Psoas muscle (tissue), 8 donors: Measurements from ENCODE around the gene ELF5. TPM values are rescaled to one million over a fixed set of nuclear protein-coding genes. Genes with fewer than 3 reads are reported as not detected.

ENCODE experiments used
- ATAC-seq, 4 donors: fragments of 200-7000 bp; cut with Tn5 transposase; one replicate each; pipeline ENCODE4 v1.9.1; 2020; ENCODE audit warnings: moderate library complexity in 3 of 4, mild to moderate bottlenecking in 2 of 4
- DNase-seq, 2 donors: peaks; one replicate each; pipeline ENCODE4 v3.0.0-alpha.2; 2020
- H3K27ac ChIP-seq: fragments of 200-600 bp; one replicate; pipeline ENCODE4 v1.8.0; 2022
- H3K27me3 ChIP-seq, 3 donors: fragments of 200-600 bp in 1 of 3; one replicate each; pipeline versions ENCODE4 v1.6.1 to v1.8.0; 2013 to 2022; ENCODE audit warnings: low read length in 2 of 3, mild to moderate bottlenecking in 2 of 3, moderate library complexity in 1 of 3; ENCODE audit not compliant: insufficient read depth in 3 of 3
- H3K36me3 ChIP-seq, 2 donors: fragments of 200-600 bp in 1 of 2; one replicate each; pipeline versions ENCODE4 v1.6.1 to v1.8.0; 2013 to 2022; ENCODE audit warnings: low read depth in 1 of 2, mild to moderate bottlenecking in 1 of 2, moderate library complexity in 1 of 2; ENCODE audit not compliant: insufficient read depth in 1 of 2
- H3K4me1 ChIP-seq: fragments of 200-600 bp; one replicate; pipeline ENCODE4 v1.8.0; 2022
- H3K4me3 ChIP-seq: fragments of 200-600 bp; one replicate; pipeline ENCODE4 v1.8.0; 2022; ENCODE audit warnings: mild to moderate bottlenecking
- H3K9me3 ChIP-seq: fragments of 200-600 bp; one replicate; pipeline ENCODE4 v1.8.0; 2022
- WGBS, 3 donors: extraction: QIAGEN DNeasy Blood & Tissue Kit; methylation state at CpG; one replicate each; pipeline versions ENCODE4 v1.1.6 to v1.1.7; 2013; 5-methylcytosine and 5-hydroxymethylcytosine counted together
- intact Hi-C, 2 donors: fragments of 100-400 bp; cut with DNase I; formaldehyde crosslinking; loops; one replicate each; pipeline versions ENCODE4 v1.11.0 to v1.14.2; 2022
- polyA plus RNA-seq, 3 donors: library from polyadenylated mRNA; stranded (reverse); fragments of 200-250 nt; gene quantifications; one replicate each; pipeline ENCODE4 v1.2.3, GENCODE V29; 2013
- total RNA-seq, 4 donors: library from RNA; stranded (reverse); fragmentation: NEBNext Ultra II Directional in 2 of 4; extraction: Animal tissue kit (Norgen Biotek cat#: 25700) in 2 of 4; gene quantifications; one replicate each; pipeline versions ENCODE4 v1.2.1 to v1.2.4, GENCODE V29; 2021 to 2023
- TF ChIP-seq, protein P1 (sequence below): fragments of 200-600 bp; IDR thresholded peaks from one replicate; pipeline ENCODE4 v1.8.0; 2022; ENCODE audit warnings: antibody characterized with exemption
- donor health status: healthy with polysubstance abuse.
- donor health status: DM: no; HTN: no; CAD: no; lungs with moderate emphysema.
- donor health status: Bipolar disorder and iron deficiency.
- donor health status: healthy.
- donor health status: DM: yes; HTN: yes; CAD: no.
- donor health status: DM: no; HTN: no; CAD: no.
- donor health status: DM: no; HTN: no; CAD: no.
- donor health status: DM: yes; HTN: yes; CAD: no.

Gene ELF5
- total and polyA plus RNA-seq, 7 donors: 0.01 TPM; not detected in 6

DNA sequence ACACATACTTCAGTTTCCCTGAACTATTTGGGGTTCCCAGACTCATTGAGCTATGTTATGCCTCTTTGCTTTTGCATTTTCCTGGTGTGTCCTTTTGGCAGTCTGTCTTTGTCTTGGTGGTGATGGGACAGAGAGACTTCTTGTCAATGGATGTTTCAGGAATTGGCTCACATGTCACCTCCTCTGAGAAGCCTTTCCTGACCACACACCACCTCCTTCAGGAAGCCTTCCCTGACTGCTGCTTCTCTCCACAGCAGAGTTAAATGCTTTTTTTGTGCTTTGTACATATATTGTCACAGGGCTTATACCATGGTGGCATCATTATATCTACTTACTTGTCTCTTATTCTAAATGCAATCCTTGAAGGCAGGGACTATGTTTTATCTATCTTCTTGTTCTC lies 28.5 kb upstream of the ELF5 start:
- no peak for DNase-seq
- ATAC-seq: no peak
- Histone ChIP-seq H3K36me3 (no peaks in the 10 kb centered on the region), H3K27me3 (peaks cover 0 to 37% (median 13%) of the 10 kb centered on the region in 3 donors), H3K4me3 (no peak overlapping the region), H3K9me3 (no peaks in the 10 kb centered on the region), H3K4me1 (no peaks in the 10 kb centered on the region), H3K27ac (no peak overlapping the region)
- TF ChIP-seq, protein P1, sequence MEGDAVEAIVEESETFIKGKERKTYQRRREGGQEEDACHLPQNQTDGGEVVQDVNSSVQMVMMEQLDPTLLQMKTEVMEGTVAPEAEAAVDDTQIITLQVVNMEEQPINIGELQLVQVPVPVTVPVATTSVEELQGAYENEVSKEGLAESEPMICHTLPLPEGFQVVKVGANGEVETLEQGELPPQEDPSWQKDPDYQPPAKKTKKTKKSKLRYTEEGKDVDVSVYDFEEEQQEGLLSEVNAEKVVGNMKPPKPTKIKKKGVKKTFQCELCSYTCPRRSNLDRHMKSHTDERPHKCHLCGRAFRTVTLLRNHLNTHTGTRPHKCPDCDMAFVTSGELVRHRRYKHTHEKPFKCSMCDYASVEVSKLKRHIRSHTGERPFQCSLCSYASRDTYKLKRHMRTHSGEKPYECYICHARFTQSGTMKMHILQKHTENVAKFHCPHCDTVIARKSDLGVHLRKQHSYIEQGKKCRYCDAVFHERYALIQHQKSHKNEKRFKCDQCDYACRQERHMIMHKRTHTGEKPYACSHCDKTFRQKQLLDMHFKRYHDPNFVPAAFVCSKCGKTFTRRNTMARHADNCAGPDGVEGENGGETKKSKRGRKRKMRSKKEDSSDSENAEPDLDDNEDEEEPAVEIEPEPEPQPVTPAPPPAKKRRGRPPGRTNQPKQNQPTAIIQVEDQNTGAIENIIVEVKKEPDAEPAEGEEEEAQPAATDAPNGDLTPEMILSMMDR: no peak
- intact Hi-C loops: no loop called here

DNA sequence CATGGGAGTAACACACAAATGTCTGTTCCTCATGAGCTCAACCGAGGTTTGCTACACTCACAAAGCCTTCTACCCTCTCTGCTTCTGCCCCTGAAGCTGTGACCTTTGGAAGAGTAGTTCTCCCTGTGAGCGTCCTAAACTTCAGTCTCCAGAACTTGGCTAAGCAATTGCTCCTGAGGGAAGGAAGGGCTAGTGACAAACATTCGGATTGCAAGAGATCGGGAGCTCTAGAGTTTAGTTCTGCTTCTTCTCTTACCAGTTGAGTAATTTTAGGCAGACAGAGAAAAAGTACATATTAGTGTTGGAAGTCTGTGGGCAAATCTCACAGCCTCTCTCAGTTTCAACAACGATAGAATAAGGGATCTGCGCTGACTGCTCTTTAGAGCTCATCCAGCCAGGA lies 27.3 kb upstream of the ELF5 start:
- DNase-seq: no peak
- Histone ChIP-seq H3K36me3 (no peaks in the 10 kb centered on the region), H3K4me3 (no peak overlapping the region), H3K4me1 (no peaks in the 10 kb centered on the region), H3K27me3 (peaks cover 0 to 37% (median 6%) of the 10 kb centered on the region in 3 donors), H3K9me3 (no peaks in the 10 kb centered on the region), H3K27ac (no peak overlapping the region)
- intact Hi-C loops: no loop called here
- no peak for ATAC-seq
- TF ChIP-seq, protein P1: no peak
- 56 to 62% (median 59%) methylated on average over 6 of the region's 6 CpGs for WGBS, 3 donors

DNA sequence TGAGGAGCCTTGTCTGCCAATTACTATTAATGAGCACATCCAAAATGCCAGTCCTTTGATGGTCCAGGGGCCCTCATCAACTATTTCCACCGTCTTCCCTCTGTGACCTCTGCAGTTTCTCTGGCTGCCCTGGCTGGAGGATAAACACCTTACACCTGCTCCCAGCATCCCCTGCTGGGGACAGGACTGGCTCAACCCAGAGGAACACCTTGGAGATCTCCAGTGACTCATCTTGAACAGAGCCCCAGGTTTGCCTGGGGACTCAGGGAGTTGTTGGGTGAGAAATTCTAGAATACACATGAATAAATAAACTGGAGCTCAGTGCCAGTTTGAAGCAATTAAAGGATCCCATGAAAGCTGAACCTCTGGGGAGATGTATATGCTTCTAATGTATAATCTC lies 24.0 kb upstream of the ELF5 start:
- TF ChIP-seq, protein P1: no peak
- intact Hi-C loops: no loop called here
- Histone ChIP-seq H3K36me3 (no peaks in the 10 kb centered on the region), H3K4me3 (no peak overlapping the region), H3K9me3 (peaks cover 6% of the 10 kb centered on the region), H3K27me3 (peaks cover 0 to 23% (median 6%) of the 10 kb centered on the region in 3 donors), H3K27ac (no peak overlapping the region), H3K4me1 (no peaks in the 10 kb centered on the region)
- 57 to 65% (median 62%) methylated on average over 1 of the region's 1 CpG for WGBS, 3 donors
- ATAC-seq (no peak), DNase-seq (no peak)

DNA sequence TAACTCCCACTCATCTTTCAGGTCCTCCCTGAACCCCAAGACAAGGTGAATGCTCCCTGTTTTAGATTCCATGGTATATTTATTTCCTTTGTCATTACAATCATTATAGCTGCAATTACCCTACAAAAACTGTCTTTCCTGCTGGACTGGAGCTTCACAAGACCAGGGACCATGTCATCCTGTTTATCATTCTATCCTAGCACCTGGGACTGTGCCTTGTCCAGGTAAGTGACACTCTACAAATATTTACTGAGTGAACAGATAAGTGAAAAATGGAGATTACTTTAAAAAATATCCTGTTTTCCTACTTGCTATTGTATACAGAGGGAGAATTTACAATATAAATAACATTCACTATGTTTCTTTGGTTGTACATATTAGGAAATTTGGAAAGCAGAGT lies 22.5 kb upstream of the ELF5 start:
- no peaks in the 10 kb centered on the region for H3K36me3 ChIP-seq
- intact Hi-C loops: no loop called here
- ATAC-seq: no peak
- TF ChIP-seq, protein P1: no peak
- peaks cover 0 to 12% (median 3%) of the 10 kb centered on the region in 3 donors for H3K27me3 ChIP-seq
- peaks cover 6% of the 10 kb centered on the region for H3K9me3 ChIP-seq
- H3K4me3 ChIP-seq: no peak overlapping the region
- H3K27ac ChIP-seq: no peak overlapping the region
- DNase-seq: no peak
- no peaks in the 10 kb centered on the region for H3K4me1 ChIP-seq

DNA sequence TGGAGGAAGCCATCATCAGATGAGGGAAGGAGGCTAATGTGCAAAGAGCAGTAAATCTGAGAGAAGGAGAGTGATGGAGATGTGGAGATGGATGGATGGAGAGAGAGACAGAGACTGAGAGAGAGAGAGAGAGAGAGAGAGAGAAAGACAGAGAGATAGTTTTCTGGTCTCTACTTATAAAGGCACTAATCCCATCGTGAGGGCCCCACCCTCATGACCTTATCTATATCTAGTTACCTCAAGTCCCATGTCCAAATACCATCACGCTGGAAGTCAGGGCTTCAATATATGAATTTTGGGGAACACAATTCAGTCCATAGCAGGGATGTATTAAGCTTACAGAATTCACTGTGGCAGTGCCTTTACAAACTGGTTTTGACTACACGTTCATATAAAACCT lies 21.2 kb upstream of the ELF5 start:
- DNase-seq: no peak
- intact Hi-C loops: no loop called here
- 84 to 92% (median 89%) methylated on average over 3 of the region's 3 CpGs for WGBS, 3 donors
- Histone ChIP-seq H3K27ac (no peak overlapping the region), H3K4me3 (no peak overlapping the region), H3K36me3 (no peaks in the 10 kb centered on the region), H3K9me3 (peaks cover 6% of the 10 kb centered on the region), H3K4me1 (no peaks in the 10 kb centered on the region), H3K27me3 (peaks cover 0 to 12% (median 3%) of the 10 kb centered on the region in 3 donors)
- TF ChIP-seq, protein P1: no peak
- no peak for ATAC-seq
